ENCODE data around the gene RIN3.
A peak's percentile ranks its signal among the peaks of the same experiment; 100 is the strongest.

Gene RIN3

GRCh38 chr14:92649066-92649465 is 135.5 kb downstream of the RIN3 start:
- no peak for TF ChIP-seq CTCF (IDR thresholded peaks at IDR 0.05; ENCODE audit: low read depth, low read length, missing control alignments)
- no peak overlapping the region for H3K4me3 ChIP-seq (ENCODE audit: low read depth, low read length)
- no peak for DNase-seq (ENCODE audit: low read depth)

- no peak overlapping the region for H3K4me3 ChIP-seq (ENCODE audit: low read depth, low read length)
- no peak for TF ChIP-seq CTCF (IDR thresholded peaks at IDR 0.05; ENCODE audit: low read depth, low read length, missing control alignments)
- no peak for DNase-seq (ENCODE audit: low read depth)
These were observed 136.5 kb downstream of the RIN3 start for GRCh38 chr14:92649934-92650545.

GRCh38 chr14:92650581-92651105 is 137.1 kb downstream of the RIN3 start:
- H3K4me3 ChIP-seq (ENCODE audit: low read depth, low read length), result no peak overlapping the region
- TF ChIP-seq CTCF (IDR thresholded peaks at IDR 0.05; ENCODE audit: low read depth, low read length, missing control alignments), result no peak
- DNase-seq (ENCODE audit: low read depth), result no peak

GRCh38 chr14:92651106-92651757 is 137.7 kb downstream of the RIN3 start:
- peak overlapping the region; percentile 33 for H3K4me3 ChIP-seq (ENCODE audit: low read depth, low read length)
- peak; percentile 59 for DNase-seq (ENCODE audit: low read depth)
- TF ChIP-seq CTCF (IDR thresholded peaks at IDR 0.05; ENCODE audit: low read depth, low read length, missing control alignments), result no peak

GRCh38 chr14:92651758-92652406 is 138.3 kb downstream of the RIN3 start:
- TF ChIP-seq CTCF (IDR thresholded peaks at IDR 0.05; ENCODE audit: low read depth, low read length, missing control alignments), result no peak
- no peak for DNase-seq (ENCODE audit: low read depth)
- H3K4me3 ChIP-seq (ENCODE audit: low read depth, low read length), result peak overlapping the region; percentile 35

GRCh38 chr14:92652413-92653151 is 139.0 kb downstream of the RIN3 start:
- TF ChIP-seq CTCF (IDR thresholded peaks at IDR 0.05; ENCODE audit: low read depth, low read length, missing control alignments), result no peak
- no peak for DNase-seq (ENCODE audit: low read depth)

More at GRCh38 chr14:92652413-92653151, 139.0 kb downstream of the RIN3 start:
- peak overlapping the region; percentile 35 for H3K4me3 ChIP-seq (ENCODE audit: low read depth, low read length)
